Endothelial cell of umbilical vein (primary cell): ENCODE measurements around the gene TARDBP. TPM values are rescaled to one million over a fixed set of nuclear protein-coding genes. Genes with fewer than 3 reads are reported as not detected.

ENCODE experiments used
- BruUV-seq: library from RNA; stranded (reverse); fragments of 400-500 nt; replicated peaks from 2 replicates; lab custom pipeline; 2021; lab: Mats Ljungman, UMichigan
- CTCF ChIA-PET: fragments of 300-600, 350-600 bp; sonication (Branson Sonifier 250); formaldehyde crosslinking; loops from one replicate; lab custom pipeline; 2021; ENCODE audit warnings: antibody characterized with exemption, inconsistent platforms; lab: Charles Lee
- POLR2A ChIA-PET: fragments of 300-600, 350-600 bp; sonication (Branson Sonifier 250); formaldehyde crosslinking; loops from one replicate; lab custom pipeline; 2021; ENCODE audit warnings: antibody characterized with exemption, inconsistent platforms; lab: Charles Lee
- DNase-seq: peaks from one replicate; pipeline ENCODE4 v3.0.0-alpha.2; 2011; ENCODE audit warnings: low read depth, low spot score
- FAIRE-seq: peaks from 2 replicates; lab custom pipeline; 2011; peaks lifted over from hg19 to GRCh38; lab: Jason Lieb, UNC
- H2AFZ ChIP-seq: 2 replicates; pipeline ENCODE4 v1.6.0; 2012; ENCODE audit warnings: low read depth, low read length, control low read depth, inconsistent platforms
- H3K27ac ChIP-seq: 2 replicates; pipeline ENCODE4 v1.5.1; 2011; ENCODE audit warnings: low read depth, mild to moderate bottlenecking, control low read depth, low read length, moderate library complexity; ENCODE audit not compliant: insufficient read depth
- H3K27me3 ChIP-seq, 2 experiments: 2 replicates each; pipeline versions ENCODE4 v1.6.0 to v1.6.1; 2011; ENCODE audit warnings: low read length in 2 of 2, mixed read lengths in 1 of 2; ENCODE audit not compliant: control insufficient read depth in 2 of 2, insufficient read depth in 2 of 2
- H3K36me3 ChIP-seq, 2 experiments: 2 replicates in 1 of 2; 3 replicates in 1 of 2; pipeline ENCODE4 v1.5.1; 2011; ENCODE audit warnings: low read length in 2 of 2, mild to moderate bottlenecking in 1 of 2, moderate library complexity in 1 of 2; ENCODE audit not compliant: control insufficient read depth in 2 of 2, insufficient read depth in 2 of 2; ENCODE audit errors: extremely low read depth in 1 of 2
- H3K4me1 ChIP-seq: 3 replicates; pipeline ENCODE4 v1.5.1; 2011; ENCODE audit warnings: mild to moderate bottlenecking, low read length; ENCODE audit not compliant: control insufficient read depth, insufficient read depth; ENCODE audit errors: extremely low read depth
- H3K4me2 ChIP-seq: 2 replicates; pipeline ENCODE4 v1.6.1; 2011; ENCODE audit warnings: low read length, control low read depth, mixed read lengths; ENCODE audit not compliant: insufficient read depth
- H3K4me3 ChIP-seq, 3 experiments: fragments of 200-600 bp in 1 of 3; sonication (generic), shearing (Covaris generic) in 1 of 3; replicated peaks in 1 of 3; 2 replicates each; pipeline ENCODE4 v1.5.1; 2011 to 2016; ENCODE audit warnings: control low read depth in 3 of 3, low read length in 3 of 3, mild to moderate bottlenecking in 2 of 3, inconsistent platforms in 1 of 3, low read depth in 1 of 3, moderate library complexity in 1 of 3; ENCODE audit not compliant: insufficient read depth in 1 of 3
- H3K79me2 ChIP-seq: 2 replicates; pipeline ENCODE4 v1.6.0; 2012; ENCODE audit warnings: low read length, inconsistent platforms; ENCODE audit not compliant: control insufficient read depth, insufficient read depth
- H3K9ac ChIP-seq: replicated peaks from 2 replicates; pipeline ENCODE3; 2011; ENCODE audit warnings: low read length, control low read depth; ENCODE audit not compliant: insufficient read depth; ENCODE audit errors: extremely low read depth
- H3K9me1 ChIP-seq: replicated peaks from 3 replicates; pipeline ENCODE4 v1.6.0; 2011; ENCODE audit warnings: mild to moderate bottlenecking, low read length; ENCODE audit not compliant: control insufficient read depth, insufficient read depth; ENCODE audit errors: extremely low read depth
- H3K9me3 ChIP-seq: replicated peaks from 2 replicates; pipeline ENCODE4 v1.5.1; 2012; ENCODE audit warnings: low read length, inconsistent platforms; ENCODE audit not compliant: control insufficient read depth, insufficient read depth
- H4K20me1 ChIP-seq: replicated peaks from 2 replicates; pipeline ENCODE3; 2011; ENCODE audit warnings: mild to moderate bottlenecking, low read length; ENCODE audit not compliant: control insufficient read depth, insufficient read depth; ENCODE audit errors: extremely low read depth
- EZH2 ChIP-seq: IDR thresholded peaks from 2 replicates; pipeline ENCODE4 v1.6.1; 2012; ENCODE audit warnings: borderline replicate concordance, low read depth, mild to moderate bottlenecking, moderate library complexity, low read length, inconsistent platforms; ENCODE audit not compliant: severe bottlenecking
- JUN ChIP-seq: IDR thresholded peaks from 2 replicates; pipeline ENCODE4 v1.6.1; 2011; ENCODE audit warnings: borderline replicate concordance, low read depth; ENCODE audit not compliant: insufficient read length, insufficient read depth
- MYC ChIP-seq: IDR thresholded peaks from one replicate; pipeline ENCODE4 v1.6.1; 2011; ENCODE audit warnings: mild to moderate bottlenecking, low read depth, low read length
- POLR2A ChIP-seq: IDR thresholded peaks from 2 replicates; pipeline ENCODE4 v1.6.1; 2012; ENCODE audit warnings: low read depth, mild to moderate bottlenecking, control low read depth, low read length
- POLR2AphosphoS5 ChIP-seq: IDR thresholded peaks from 2 replicates; pipeline ENCODE4 v1.6.1; 2012; ENCODE audit warnings: low read depth, mild to moderate bottlenecking, control low read depth, low read length, moderate library complexity; ENCODE audit not compliant: insufficient read depth
- dilution Hi-C: fragments of 300-500 bp; cut with MboI; formaldehyde crosslinking; loops from one replicate; pipeline ENCODE4 v1.15.0; 2019; ENCODE audit warnings: low sequenced_read_pairs; ENCODE audit not compliant: extremely low pct_ligation_motif_present
- intact Hi-C: fragments of 100-400 bp; cut with micrococcal nuclease; formaldehyde crosslinking; loops from one replicate; pipeline ENCODE4 v1.10.0; 2022
- polyA plus RNA-seq, 4 experiments: library from polyadenylated mRNA; depleted of rRNA in 3 of 4; stranded (reverse) in 3 of 4; unstranded in 1 of 4; fragments of >200 nt; gene quantifications; 2 replicates each; pipeline versions ENCODE4 v1.2.1 to v1.2.3, GENCODE V29; 2011 to 2012; ENCODE audit warnings: missing spikeins in 1 of 4
- total RNA-seq: library from RNA; stranded (reverse); gene quantifications from 2 replicates; pipeline ENCODE4 v1.2.3, GENCODE V29; 2021
- TF ChIP-seq, protein P1 (sequence below), 2 donors: IDR thresholded peaks; 1 replicate in 1 of 2; 2 replicates in 1 of 2; pipeline ENCODE4 v1.5.1; 2011; ENCODE audit warnings: low read length in 2 of 2, mild to moderate bottlenecking in 2 of 2, moderate library complexity in 2 of 2, control low read depth in 1 of 2, inconsistent platforms in 1 of 2, low read depth in 1 of 2; ENCODE audit not compliant: insufficient read depth in 1 of 2; ENCODE audit errors: extremely low read depth in 1 of 2
- TF ChIP-seq, protein P2 (sequence below): IDR thresholded peaks from 2 replicates; pipeline ENCODE4 v1.6.1; 2011; ENCODE audit not compliant: insufficient read depth, insufficient read length

Gene TARDBP
- total and polyA plus RNA-seq, 2 donors (not counting 3 experiments of a cell fraction or from before 2014, with no cell fraction given) = 106 to 183 TPM

DNA sequence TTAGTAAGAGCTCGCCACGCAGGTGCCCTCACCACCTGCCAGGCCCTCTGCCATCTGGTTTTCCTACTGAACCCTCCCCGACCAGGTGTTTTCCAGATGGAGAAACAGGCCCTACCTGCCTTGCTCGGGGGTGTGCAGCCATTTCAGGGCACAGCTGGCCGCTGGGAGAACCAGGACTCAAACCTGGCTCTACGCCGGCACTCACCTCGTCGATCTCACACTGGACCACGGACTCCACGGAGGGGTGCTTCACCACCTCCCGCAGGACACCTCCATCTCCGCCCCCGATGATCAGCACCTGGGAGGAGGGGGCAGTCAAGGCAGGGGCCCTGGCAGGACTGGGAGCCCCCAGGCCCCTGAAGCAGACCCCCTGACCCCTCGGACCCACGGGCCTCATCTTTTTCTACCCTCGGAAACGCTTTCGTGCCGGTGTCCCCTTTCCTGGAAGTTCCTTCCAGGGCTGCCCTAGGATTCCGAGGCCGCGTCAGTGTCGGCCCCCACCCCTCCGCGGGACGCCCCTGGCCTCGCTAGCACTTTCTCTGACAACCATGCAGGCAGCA is 46.2 kb downstream of the TARDBP start:
- no TSS peak for BruUV-seq
- DNase-seq = no peak
- no peak for FAIRE-seq
- H3K9me3 ChIP-seq = no peaks in the 10 kb centered on the region
- CTCF ChIA-PET = interaction anchor here (3.1 kb wide), 1 partner anchor 21 kb away, joined by 21 read pairs; no protein-coding TSS in a partner anchor
- H3K4me3 ChIP-seq = peak overlapping the region; percentile 56 to 89 (median 71)
- H3K27me3 ChIP-seq = no peaks in the 10 kb centered on the region
- peaks cover 13% of the 10 kb centered on the region for H3K4me1 ChIP-seq
- H3K9me1 ChIP-seq = no peaks in the 10 kb centered on the region
- POLR2A ChIA-PET = no interaction called here
- peak overlapping the region; percentile 57 for H3K9ac ChIP-seq
- dilution Hi-C loops (no loop called here), intact Hi-C loops (no loop called here)
- H3K27ac ChIP-seq = no peak overlapping the region
- peaks cover 0 to 14% of the 10 kb centered on the region in 2 experiments for H3K36me3 ChIP-seq
- TF ChIP-seq MYC = no peak
- H4K20me1 ChIP-seq = no peaks in the 10 kb centered on the region
- H3K4me2 ChIP-seq = peak overlapping the region; percentile 58
- H2AFZ ChIP-seq = peak overlapping the region; percentile 8
- peaks cover 20% of the 10 kb centered on the region for H3K79me2 ChIP-seq

DNA sequence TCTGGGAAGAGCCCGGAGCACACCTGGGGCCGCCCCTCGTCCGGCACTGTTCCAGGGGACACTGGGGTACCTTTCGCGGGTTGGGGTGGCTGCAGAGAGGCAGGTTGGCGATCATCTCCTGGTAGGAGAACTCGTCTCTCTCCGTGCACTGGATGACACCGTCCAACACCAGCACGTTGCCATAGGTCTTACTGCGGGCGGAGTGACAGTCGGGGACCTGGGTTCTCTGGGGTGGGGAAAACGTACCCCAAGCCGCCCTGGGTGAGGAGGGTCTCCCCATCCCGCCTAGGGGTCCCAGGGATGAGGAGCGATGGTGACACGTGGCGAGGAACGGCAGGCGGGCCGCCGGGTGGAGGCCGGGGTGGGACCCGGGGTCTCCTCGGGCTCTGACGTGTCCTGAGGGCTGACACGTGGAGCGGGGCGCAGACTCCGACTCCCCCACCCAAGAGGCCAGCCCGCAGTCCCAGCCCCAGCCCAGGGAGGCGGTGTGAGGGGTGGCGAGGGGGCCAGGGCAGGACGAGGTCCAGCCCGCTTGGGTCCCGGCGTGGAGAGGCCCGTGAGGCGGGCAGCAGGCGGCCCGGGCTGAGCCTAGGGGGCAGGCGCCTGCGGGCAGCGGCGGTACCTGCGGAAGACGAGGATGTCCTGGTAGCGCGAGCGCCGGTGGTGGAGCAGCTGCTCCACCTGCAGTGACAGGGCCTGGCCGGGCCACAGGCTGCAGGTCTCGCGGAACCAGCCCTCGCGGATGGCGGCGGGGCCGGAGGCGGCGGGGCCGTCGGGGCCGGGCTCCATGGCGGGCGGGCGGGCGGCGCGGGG is 46.9 kb downstream of the TARDBP start:
- Histone ChIP-seq H2AFZ (peak overlapping the region; percentile 72), H3K36me3 (peaks cover 0 to 12% of the 10 kb centered on the region in 2 experiments), H3K27ac (peak overlapping the region; percentile 1), H3K27me3 (no peaks in the 10 kb centered on the region), H3K9ac (peak overlapping the region; percentile 57), H3K79me2 (peaks cover 20% of the 10 kb centered on the region), H3K4me2 (peak overlapping the region; percentile 58), H3K9me1 (no peaks in the 10 kb centered on the region), H4K20me1 (no peaks in the 10 kb centered on the region), H3K4me1 (peaks cover 13% of the 10 kb centered on the region), H3K9me3 (no peaks in the 10 kb centered on the region), H3K4me3 (peak overlapping the region; percentile 56 to 89 (median 71))
- ChIA-PET POLR2A (no interaction called here), CTCF (interaction anchor here (1.0 to 4.1 kb wide), 4 partner anchors 11 to 586 kb away, joined by 3 to 69 read pairs (median 4); no protein-coding TSS in a partner anchor)
- BruUV-seq = TSS peak; percentile 45
- dilution Hi-C loops (no loop called here), intact Hi-C loops (no loop called here)
- peak; percentile 33 for DNase-seq
- no peak for FAIRE-seq
- TF ChIP-seq POLR2A (no peak), JUN (no peak), EZH2 (no peak), POLR2AphosphoS5 (no peak)
- TF ChIP-seq, protein P1, sequence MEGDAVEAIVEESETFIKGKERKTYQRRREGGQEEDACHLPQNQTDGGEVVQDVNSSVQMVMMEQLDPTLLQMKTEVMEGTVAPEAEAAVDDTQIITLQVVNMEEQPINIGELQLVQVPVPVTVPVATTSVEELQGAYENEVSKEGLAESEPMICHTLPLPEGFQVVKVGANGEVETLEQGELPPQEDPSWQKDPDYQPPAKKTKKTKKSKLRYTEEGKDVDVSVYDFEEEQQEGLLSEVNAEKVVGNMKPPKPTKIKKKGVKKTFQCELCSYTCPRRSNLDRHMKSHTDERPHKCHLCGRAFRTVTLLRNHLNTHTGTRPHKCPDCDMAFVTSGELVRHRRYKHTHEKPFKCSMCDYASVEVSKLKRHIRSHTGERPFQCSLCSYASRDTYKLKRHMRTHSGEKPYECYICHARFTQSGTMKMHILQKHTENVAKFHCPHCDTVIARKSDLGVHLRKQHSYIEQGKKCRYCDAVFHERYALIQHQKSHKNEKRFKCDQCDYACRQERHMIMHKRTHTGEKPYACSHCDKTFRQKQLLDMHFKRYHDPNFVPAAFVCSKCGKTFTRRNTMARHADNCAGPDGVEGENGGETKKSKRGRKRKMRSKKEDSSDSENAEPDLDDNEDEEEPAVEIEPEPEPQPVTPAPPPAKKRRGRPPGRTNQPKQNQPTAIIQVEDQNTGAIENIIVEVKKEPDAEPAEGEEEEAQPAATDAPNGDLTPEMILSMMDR (IDR thresholded peaks at IDR 0.05; ENCODE audit: extremely low read depth in 1 of 2, insufficient read depth in 1 of 2, low read depth in 1 of 2, low read length in 2 of 2) = peak in 1 of 2 donors; percentile 15
- TF ChIP-seq, protein P2, sequence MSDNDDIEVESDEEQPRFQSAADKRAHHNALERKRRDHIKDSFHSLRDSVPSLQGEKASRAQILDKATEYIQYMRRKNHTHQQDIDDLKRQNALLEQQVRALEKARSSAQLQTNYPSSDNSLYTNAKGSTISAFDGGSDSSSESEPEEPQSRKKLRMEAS = no peak
